Measurements from ENCODE around the gene SHC2. TPM values are rescaled to one million over a fixed set of nuclear protein-coding genes. Genes with fewer than 3 reads are reported as not detected.
"Not testable (repeated sequence)": the region's sequence is repeated elsewhere in the genome, so short reads cannot be mapped to it uniquely, and the experiment has no call there.

The SHC2 gene
- total RNA-seq, 1 experiment from 2014 or later, result 0.18 TPM

DNA sequence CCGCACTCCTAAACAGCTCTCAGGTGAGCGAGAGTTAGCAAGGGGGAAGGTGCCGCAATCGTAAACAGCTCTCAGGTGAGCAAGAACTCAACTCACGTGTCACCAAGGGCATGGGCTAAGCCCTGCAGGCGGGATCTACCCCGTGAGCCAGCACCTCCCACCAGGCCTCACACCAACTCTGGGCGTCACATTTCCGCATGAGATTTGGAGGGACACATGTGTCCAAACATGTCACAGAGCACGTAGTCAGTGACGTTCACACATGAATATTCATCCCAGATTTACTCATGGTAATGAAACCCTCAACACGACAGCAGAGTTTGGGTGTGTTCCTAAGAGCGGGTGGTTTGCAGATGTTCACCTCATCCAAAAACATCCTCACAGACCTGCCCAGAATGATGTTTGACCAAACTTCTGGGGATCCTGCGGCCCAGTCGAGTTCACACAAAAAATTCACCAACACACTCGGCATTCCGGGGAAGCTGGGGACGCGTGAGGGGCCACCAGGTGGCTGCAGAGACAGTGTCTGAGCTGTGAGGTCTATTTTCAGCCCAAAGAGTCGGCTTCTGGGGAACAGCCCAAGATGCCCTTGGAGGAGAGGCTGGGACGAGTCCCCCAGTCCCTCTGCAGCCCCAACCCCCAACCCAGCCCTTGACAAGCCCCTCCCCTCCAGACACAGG, 71.4 kb downstream of the SHC2 start:
- CTCF ChIA-PET, result no interaction called here

DNA sequence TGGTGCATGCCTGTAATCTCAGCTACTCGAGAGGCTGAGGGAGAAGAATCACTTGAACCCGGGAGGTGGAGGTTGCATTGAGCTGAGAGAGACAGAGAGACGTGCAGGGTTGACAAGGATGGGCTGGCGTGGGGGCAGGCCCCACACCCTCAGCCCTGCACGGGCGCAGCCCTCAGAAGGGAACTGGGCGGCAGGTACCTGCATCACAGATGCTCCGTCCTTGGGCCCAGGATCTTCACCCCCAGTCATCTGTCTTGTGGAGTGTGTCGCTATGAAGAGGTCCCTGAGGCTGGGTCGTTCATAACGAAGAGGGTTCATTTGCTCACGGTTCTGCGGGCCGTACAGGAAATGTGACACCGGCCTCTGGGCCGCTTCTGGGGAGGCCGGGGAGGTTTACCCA, 72.1 kb downstream of the SHC2 start:
- Histone ChIP-seq H3K4me1 (ENCODE audit: insufficient read depth, low read length) (no peaks in the 10 kb centered on the region), H3K9ac (ENCODE audit: low read length) (no peak overlapping the region), H3K9me2 (replicated peaks; ENCODE audit: low read length) (no peaks in the 10 kb centered on the region), H3K79me2 (ENCODE audit: low read length) (no peaks in the 10 kb centered on the region), H3K36me3 (ENCODE audit: low read depth, low read length) (no peaks in the 10 kb centered on the region), H3K4me3 (ENCODE audit: low read length) (no peak overlapping the region), H3K9me3 (ENCODE audit: low read length) (no peaks in the 10 kb centered on the region), H3F3A (ENCODE audit: low read length, unreplicated experiment) (no peaks in the 10 kb centered on the region), H3K4me2 (ENCODE audit: low read length) (no peak overlapping the region), H4K20me1 (ENCODE audit: low read length) (no peaks in the 10 kb centered on the region), H2AFZ (ENCODE audit: low read length) (no peak overlapping the region), H3K27ac (ENCODE audit: low read length) (no peak overlapping the region), H3K27me3 (ENCODE audit: low read length) (no peaks in the 10 kb centered on the region)
- intact Hi-C loops (cut with micrococcal nuclease), result no loop called here
- BruUV-seq (replicated peaks), result no TSS peak
- ChIA-PET CTCF (no interaction called here), POLR2A (ENCODE audit: unreplicated experiment) (no interaction called here)
- TF ChIP-seq EZH2phosphoT487 (IDR thresholded peaks at IDR 0.05; ENCODE audit: borderline replicate concordance, low read length) (no peak), EZH2 (IDR thresholded peaks at IDR 0.05; ENCODE audit: low read length, unreplicated experiment) (no peak)
- TF ChIP-seq, protein P1, sequence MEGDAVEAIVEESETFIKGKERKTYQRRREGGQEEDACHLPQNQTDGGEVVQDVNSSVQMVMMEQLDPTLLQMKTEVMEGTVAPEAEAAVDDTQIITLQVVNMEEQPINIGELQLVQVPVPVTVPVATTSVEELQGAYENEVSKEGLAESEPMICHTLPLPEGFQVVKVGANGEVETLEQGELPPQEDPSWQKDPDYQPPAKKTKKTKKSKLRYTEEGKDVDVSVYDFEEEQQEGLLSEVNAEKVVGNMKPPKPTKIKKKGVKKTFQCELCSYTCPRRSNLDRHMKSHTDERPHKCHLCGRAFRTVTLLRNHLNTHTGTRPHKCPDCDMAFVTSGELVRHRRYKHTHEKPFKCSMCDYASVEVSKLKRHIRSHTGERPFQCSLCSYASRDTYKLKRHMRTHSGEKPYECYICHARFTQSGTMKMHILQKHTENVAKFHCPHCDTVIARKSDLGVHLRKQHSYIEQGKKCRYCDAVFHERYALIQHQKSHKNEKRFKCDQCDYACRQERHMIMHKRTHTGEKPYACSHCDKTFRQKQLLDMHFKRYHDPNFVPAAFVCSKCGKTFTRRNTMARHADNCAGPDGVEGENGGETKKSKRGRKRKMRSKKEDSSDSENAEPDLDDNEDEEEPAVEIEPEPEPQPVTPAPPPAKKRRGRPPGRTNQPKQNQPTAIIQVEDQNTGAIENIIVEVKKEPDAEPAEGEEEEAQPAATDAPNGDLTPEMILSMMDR (conservative IDR thresholded peaks at IDR 0.05; ENCODE audit: low read depth, low read length), result no peak
- no peak for ATAC-seq
- no peak for DNase-seq

More for the DNA sequence above, 71.4 kb downstream of the SHC2 start:
- Histone ChIP-seq H3K4me2 (ENCODE audit: low read length) (no peak overlapping the region), H3K27ac (ENCODE audit: low read length) (no peak overlapping the region), H3K79me2 (ENCODE audit: low read length) (no peaks in the 10 kb centered on the region), H3K9ac (ENCODE audit: low read length) (no peak overlapping the region), H3K9me3 (ENCODE audit: low read length) (no peaks in the 10 kb centered on the region), H3K9me2 (replicated peaks; ENCODE audit: low read length) (no peaks in the 10 kb centered on the region), H3K4me3 (ENCODE audit: low read length) (no peak overlapping the region), H3K27me3 (ENCODE audit: low read length) (no peaks in the 10 kb centered on the region), H4K20me1 (ENCODE audit: low read length) (no peaks in the 10 kb centered on the region), H3K36me3 (ENCODE audit: low read depth, low read length) (no peaks in the 10 kb centered on the region), H3F3A (ENCODE audit: low read length, unreplicated experiment) (no peaks in the 10 kb centered on the region), H2AFZ (ENCODE audit: low read length) (no peak overlapping the region), H3K4me1 (ENCODE audit: insufficient read depth, low read length) (no peaks in the 10 kb centered on the region)
- ATAC-seq (no peak), DNase-seq (no peak)
- no peak for TF ChIP-seq EZH2 (IDR thresholded peaks at IDR 0.05; ENCODE audit: low read length, unreplicated experiment)
- no peak for TF ChIP-seq EZH2phosphoT487 (IDR thresholded peaks at IDR 0.05; ENCODE audit: borderline replicate concordance, low read length)
- POLR2A ChIA-PET (ENCODE audit: unreplicated experiment), result no interaction called here
- no TSS peak for BruUV-seq (replicated peaks)
- intact Hi-C loops (cut with micrococcal nuclease), result no loop called here

DNA sequence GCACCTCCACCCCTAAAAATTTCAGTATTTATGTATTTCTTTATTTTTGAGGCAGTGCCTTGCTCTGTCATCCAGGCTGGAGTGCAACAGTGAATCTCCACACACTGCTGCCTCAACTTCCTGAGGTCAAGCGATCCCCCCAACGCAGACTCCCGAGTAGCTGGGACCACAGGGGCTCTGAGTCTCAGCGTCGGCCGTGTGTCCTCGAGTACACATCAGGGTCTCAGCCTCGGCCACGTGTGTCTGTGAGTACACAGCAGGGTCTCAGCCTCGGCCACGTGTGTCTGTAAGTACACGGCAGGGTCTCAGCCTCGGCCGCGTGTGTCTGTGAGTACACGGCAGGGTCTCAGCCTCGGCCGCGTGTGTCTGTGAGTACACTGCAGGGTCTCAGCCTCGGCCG, 73.1 kb downstream of the SHC2 start:
- Histone ChIP-seq H3K4me1 (ENCODE audit: insufficient read depth, low read length) (0 out of 2 replicates have a peak, but pooled peaks cover under 1% of the 10 kb centered on the region), H2AFZ (ENCODE audit: low read length) (no peak overlapping the region), H3K4me2 (ENCODE audit: low read length) (no peak overlapping the region), H3K4me3 (ENCODE audit: low read length) (no peak overlapping the region), H3K27me3 (ENCODE audit: low read length) (no peaks in the 10 kb centered on the region), H4K20me1 (ENCODE audit: low read length) (no peaks in the 10 kb centered on the region), H3K79me2 (ENCODE audit: low read length) (no peaks in the 10 kb centered on the region), H3K27ac (ENCODE audit: low read length) (no peak overlapping the region), H3K36me3 (ENCODE audit: low read depth, low read length) (no peaks in the 10 kb centered on the region), H3K9me3 (ENCODE audit: low read length) (no peaks in the 10 kb centered on the region), H3K9me2 (replicated peaks; ENCODE audit: low read length) (no peaks in the 10 kb centered on the region), H3F3A (ENCODE audit: low read length, unreplicated experiment) (no peaks in the 10 kb centered on the region), H3K9ac (ENCODE audit: low read length) (no peak overlapping the region)
- ChIA-PET POLR2A (ENCODE audit: unreplicated experiment) (no interaction called here), CTCF (no interaction called here)
- TF ChIP-seq EZH2 (IDR thresholded peaks at IDR 0.05; ENCODE audit: low read length, unreplicated experiment) (no peak), EZH2phosphoT487 (IDR thresholded peaks at IDR 0.05; ENCODE audit: borderline replicate concordance, low read length) (no peak)
- TF ChIP-seq, protein P1 (conservative IDR thresholded peaks at IDR 0.05; ENCODE audit: low read depth, low read length), result no peak
- intact Hi-C loops (cut with micrococcal nuclease), result no loop called here
- no peak for ATAC-seq
- BruUV-seq (replicated peaks), result no TSS peak
- no peak for DNase-seq

DNA sequence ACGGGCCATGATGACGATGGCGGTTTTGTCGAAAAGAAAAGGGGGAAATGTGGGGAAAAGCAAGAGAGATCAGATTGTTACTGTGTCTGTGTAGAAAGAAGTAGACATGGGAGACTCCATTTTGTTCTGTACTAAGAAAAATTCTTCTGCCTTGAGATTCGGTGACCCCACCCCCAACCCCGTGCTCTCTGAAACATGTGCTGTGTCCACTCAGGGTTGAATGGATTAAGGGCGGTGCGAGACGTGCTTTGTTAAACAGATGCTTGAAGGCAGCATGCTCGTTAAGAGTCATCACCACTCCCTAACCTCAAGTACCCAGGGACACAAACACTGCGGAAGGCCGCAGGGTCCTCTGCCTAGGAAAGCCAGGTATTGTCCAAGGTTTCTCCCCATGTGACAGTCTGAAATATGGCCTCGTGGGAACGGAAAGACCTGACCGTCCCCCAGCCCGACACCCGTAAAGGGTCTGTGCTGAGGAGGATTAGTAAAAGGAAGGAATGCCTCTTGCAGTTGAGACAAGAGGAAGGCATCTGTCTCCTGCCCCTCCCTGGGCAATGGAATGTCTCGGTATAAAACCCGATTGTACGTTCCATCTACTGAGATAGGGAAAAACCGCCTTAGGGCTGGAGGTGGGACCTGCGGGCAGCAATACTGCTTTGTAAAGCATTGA, 74.1 kb downstream of the SHC2 start:
- H3K4me2 ChIP-seq (ENCODE audit: low read length); H3K9ac ChIP-seq (ENCODE audit: low read length); H3K27ac ChIP-seq (ENCODE audit: low read length); H3K79me2 ChIP-seq (ENCODE audit: low read length); CTCF ChIA-PET; ATAC-seq; BruUV-seq (replicated peaks); DNase-seq; H3K9me3 ChIP-seq (ENCODE audit: low read length); POLR2A ChIA-PET (ENCODE audit: unreplicated experiment); H3K36me3 ChIP-seq (ENCODE audit: low read depth, low read length); H3F3A ChIP-seq (ENCODE audit: low read length, unreplicated experiment); H3K4me3 ChIP-seq (ENCODE audit: low read length); H3K4me1 ChIP-seq (ENCODE audit: insufficient read depth, low read length); intact Hi-C loops (cut with micrococcal nuclease); H4K20me1 ChIP-seq (ENCODE audit: low read length); H3K27me3 ChIP-seq (ENCODE audit: low read length); H2AFZ ChIP-seq (ENCODE audit: low read length); H3K9me2 ChIP-seq (replicated peaks; ENCODE audit: low read length): not testable (repeated sequence)

DNA sequence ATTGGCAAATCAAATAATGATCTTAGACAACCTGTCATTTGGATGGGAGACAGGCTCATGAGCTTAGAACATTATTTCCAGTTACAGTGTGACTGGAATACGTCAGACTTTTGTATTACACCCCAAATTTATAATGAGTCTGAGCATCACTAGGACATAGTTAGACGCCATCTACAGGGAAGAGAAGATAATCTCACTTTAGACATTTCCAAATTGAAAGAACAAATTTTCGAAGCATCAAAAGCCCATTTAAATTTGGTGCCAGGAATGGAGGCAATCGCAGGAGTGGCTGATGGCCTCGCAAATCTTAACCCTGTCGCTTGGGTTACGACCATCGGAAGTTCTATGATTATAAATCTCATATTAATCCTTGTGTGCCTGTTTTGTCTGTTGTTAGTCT, 74.6 kb downstream of the SHC2 start:
- H3F3A ChIP-seq (ENCODE audit: low read length, unreplicated experiment); ATAC-seq; H3K36me3 ChIP-seq (ENCODE audit: low read depth, low read length); DNase-seq; POLR2A ChIA-PET (ENCODE audit: unreplicated experiment); H3K4me3 ChIP-seq (ENCODE audit: low read length); H3K4me1 ChIP-seq (ENCODE audit: insufficient read depth, low read length); H3K9me2 ChIP-seq (replicated peaks; ENCODE audit: low read length); H3K4me2 ChIP-seq (ENCODE audit: low read length); H3K9me3 ChIP-seq (ENCODE audit: low read length); H3K9ac ChIP-seq (ENCODE audit: low read length); H3K79me2 ChIP-seq (ENCODE audit: low read length); H4K20me1 ChIP-seq (ENCODE audit: low read length); H3K27ac ChIP-seq (ENCODE audit: low read length); BruUV-seq (replicated peaks); intact Hi-C loops (cut with micrococcal nuclease); H2AFZ ChIP-seq (ENCODE audit: low read length); CTCF ChIA-PET; H3K27me3 ChIP-seq (ENCODE audit: low read length): not testable (repeated sequence)

Measured in PC-3 (cell line).